ENCODE measurements around the gene NF1. TPM values are rescaled to one million over a fixed set of nuclear protein-coding genes. Genes with fewer than 3 reads are reported as not detected.
"Not testable (repeated sequence)": the region's sequence is repeated elsewhere in the genome, so short reads cannot be mapped to it uniquely, and the experiment has no call there.

NF1 gene
- polyA plus RNA-seq, 4 donors: 32.1 to 45.4 (median 39.9) TPM

DNA sequence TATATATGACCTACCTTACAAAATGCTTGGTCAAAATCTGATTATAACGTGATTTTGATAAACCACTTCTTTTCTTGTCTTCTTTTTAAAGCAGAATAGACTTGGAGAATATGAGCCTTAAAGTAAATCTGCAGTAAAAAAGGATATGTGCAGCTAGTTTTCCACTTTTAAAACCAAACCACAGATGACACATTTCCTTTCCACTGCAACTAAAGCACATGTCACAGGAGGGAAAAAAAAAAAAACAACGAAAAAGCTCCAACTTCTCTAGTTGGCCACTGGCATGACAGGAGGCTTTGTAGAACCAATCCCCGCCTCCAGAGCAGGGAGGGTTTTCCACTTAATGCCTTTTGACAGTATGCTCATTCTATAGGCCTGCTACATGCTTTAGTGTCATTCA is 226.7 kb downstream of the NF1 start, which contains the start of gene EVI2A:
Gene EVI2A (minus strand): TSS at position 142 of the 400 bp plus-strand sequence. CDS start 2,609 bp downstream, outside the sequence.
- no peak for DNase-seq (ENCODE audit: low read depth in 4 of 4, low spot score in 2 of 4)

DNA sequence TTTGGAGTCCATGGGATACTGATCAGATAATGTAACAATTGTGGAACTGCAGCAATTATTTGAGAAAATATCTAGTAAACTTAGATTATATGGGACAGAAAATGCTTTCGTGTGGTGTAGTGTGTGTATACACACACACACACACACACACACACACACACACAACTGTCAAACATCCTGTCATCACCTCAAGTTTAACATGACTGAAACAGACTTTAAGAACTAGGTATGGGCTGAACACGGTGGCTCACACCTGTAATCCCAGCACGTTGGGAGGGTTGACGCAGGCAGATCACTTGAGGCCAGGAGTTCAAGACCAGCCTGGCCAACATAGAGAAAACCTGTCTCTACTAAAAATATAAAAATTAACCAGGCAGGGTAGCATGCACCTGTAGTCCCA is 227.2 kb downstream of the NF1 start:
- DNase-seq (ENCODE audit: low read depth in 4 of 4, low spot score in 2 of 4): no peak

DNA sequence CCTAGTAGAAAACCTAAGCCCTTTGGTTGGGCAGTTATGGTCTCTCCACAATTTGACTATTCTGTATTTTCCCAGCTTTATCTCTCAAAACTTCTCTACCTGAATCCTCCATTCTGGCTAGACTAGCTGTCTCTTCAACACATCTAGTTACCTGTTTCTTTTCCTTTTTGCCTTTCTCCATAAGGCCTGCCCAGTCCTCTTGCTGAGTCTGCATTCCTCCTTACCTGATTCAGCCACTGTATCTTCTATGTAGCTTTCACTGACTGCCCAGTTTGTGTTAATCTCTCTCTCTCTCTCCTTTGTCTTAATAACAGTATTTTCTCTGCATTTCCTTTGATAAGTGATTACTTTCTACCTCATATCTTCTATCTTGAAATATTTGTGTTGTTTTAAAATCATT is 228.8 kb downstream of the NF1 start:
- no peak for DNase-seq (ENCODE audit: low read depth in 4 of 4, low spot score in 2 of 4)

DNA sequence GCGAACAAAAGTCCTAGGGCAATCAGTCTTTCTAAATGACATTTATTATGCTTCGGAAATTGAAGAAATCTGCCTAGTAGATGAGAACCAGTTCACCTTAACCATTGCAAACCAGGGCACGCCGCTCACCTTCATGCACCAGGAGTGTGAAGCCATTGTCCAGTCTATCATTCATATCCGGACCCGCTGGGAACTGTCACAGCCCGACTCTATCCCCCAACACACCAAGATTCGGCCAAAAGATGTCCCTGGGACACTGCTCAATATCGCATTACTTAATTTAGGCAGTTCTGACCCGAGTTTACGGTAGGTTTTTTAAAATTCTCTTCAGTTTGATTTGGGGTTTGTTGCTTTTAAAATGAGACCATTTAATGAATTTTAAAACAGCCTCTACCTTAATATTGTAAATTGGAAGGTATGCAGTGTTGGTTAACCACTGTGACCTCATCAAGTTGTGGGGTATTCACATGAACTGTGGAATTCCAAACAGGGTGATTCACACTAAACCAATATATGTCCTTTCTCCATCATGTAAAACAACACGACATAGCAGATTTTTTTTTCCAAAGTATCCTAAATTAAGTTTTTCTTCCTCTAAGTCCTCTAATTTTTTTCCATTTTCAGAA is 232.9 kb downstream of the NF1 start:
- no peak for DNase-seq (ENCODE audit: low read depth in 4 of 4, low spot score in 2 of 4)

DNA sequence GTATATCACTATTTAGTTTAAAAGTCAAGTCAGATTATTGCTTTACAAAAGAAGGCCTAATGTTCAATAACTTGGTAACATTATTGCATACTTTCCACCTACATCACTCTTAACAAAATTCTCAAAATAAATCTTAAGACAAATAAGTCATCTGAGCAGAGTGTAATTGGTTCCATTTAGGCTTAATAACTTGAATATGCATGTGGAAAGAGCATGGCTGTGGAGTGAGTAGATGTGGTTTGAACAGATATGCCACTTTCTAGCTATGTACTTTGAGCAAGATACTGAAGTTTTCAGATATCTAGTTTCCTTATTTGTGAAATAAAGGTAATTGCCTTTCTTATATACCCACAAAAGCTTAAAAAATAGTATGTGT is 233.4 kb downstream of the NF1 start:
- no peak for DNase-seq (ENCODE audit: low read depth in 4 of 4, low spot score in 2 of 4)

DNA sequence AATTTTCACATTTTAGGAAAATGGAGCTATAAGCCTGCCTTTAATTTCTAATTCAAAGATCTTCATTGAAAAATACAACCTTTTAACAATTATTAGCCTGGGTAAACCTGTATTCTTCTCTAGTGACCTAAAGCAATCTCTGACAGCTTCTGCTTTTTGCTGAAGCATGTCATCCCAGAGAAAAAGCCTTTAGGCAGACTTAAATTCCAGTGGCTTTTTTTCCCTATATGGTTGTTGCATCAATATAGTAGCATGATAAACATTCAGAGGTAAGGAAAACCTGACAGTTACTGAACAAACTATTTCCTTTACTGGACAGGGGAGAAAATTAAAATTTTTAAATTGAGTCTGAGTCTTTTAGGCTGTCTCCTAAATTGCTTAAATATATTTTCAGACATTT is 234.4 kb downstream of the NF1 start:
- no peak for DNase-seq (ENCODE audit: low read depth in 4 of 4, low spot score in 2 of 4)

DNA sequence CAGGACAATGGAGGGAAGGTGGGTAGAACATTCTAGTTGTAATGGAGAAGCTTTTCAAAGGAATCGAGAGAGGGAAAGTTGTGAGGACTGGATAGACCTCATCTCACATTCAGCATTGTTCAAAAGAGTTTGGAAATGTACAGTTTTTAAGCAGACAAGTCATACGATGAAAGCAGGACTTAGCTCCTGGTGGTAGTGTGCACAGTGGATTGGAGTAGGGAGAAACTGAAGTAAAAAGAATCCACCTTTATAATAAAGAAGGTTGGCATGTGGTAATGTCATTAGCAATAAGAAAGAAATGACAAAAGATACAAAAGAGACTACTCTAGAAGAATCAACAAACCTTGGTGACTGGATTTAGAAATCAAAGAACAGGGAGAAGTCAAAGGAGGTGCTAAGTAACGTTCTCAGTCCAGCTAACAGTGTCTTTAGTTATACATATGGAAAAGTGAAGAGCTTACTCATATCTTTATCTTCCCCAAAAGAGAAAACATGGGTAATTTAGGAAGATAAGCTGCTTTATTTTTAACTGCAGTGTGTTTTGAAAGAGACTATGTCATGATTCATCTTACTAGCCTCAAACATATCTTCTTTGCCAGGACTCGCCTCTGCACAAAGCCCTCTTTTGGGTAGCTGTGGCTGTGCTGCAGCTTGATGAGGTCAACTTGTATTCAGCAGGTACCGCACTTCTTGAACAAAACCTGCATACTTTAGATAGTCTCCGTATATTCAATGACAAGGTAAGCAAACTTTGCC is 245.3 kb downstream of the NF1 start:
- no peak for DNase-seq (ENCODE audit: low read depth in 4 of 4, low spot score in 2 of 4)

DNA sequence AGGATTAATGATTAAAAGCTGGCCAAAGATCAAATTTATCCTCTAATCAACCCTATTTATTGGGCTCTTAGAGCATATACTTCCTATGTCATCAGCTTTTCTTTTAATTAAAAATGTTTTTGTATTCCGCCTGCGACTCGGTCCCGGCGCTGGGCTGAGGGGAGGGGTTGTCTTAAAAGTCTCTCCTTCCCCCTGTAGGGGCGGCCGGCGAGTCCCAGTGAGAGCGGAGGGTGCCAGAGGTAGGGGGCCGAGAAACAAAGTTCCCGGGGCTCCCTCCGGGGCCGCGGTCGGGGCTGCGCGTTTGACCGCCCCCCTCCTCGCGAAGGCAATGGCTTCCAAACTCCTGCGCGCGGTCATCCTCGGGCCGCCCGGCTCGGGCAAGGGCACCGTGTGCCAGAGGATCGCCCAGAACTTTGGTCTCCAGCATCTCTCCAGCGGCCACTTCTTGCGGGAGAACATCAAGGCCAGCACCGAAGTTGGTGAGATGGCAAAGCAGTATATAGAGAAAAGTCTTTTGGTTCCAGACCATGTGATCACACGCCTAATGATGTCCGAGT is 250.5 kb downstream of the NF1 start:
- not testable (repeated sequence) for DNase-seq (ENCODE audit: low read depth in 4 of 4, low spot score in 2 of 4)

DNA sequence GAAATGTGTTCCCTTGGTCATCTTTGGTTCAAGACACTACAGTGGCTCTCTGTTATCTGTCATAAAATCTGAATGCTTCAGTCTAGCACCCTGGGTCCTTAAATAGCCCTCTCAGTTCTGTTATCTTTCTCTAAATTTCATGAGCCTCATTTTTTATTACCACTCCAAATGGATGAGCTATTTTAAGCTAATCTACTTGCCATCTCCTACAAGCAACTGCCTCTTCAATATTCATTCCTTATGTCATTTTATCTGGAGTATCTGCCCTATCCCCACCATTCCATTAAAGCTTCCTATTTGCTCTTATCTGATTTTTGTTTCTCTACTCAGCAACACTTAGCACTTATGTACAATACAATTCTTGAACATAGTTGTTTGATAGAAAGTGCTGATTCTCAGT is 254.7 kb downstream of the NF1 start:
- no peak for DNase-seq (ENCODE audit: low read depth in 4 of 4, low spot score in 2 of 4)

DNA sequence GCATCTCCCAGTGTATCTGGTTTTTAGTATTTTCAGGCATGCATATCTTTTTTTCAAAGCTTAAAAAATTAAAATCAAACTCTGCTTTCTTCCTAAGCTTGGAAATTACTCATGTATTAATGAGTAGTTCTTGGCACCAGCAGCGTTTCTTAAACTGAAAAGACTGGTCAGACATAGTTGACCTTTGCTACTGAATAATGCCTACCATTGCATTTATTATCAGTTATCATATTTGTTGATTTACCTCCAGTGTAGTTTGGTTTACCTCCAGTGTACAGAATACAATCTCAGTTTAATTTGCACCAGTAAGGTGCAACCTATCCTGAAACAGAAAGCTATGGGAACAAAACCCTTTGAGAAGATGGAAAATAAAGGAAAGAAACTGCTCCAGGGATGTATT is 261.2 kb downstream of the NF1 start:
- no peak for DNase-seq (ENCODE audit: low read depth in 4 of 4, low spot score in 2 of 4)

DNA sequence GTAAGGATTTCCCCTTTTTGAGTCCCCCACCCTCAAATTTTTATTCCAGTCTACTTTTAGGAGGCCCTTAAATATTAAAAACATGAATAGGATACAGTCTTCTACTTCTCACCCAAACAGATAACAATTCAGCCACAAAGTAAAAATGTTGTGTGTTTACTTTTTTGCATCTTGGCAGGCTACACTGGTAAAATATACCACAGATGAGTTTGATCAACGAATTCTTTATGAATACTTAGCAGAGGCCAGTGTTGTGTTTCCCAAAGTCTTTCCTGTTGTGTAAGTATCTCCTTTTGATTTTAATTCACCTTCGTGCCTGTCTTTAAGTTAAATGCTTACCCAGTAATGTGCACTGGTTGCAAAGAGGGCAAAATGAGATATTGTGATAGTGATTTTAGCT is 262.3 kb downstream of the NF1 start:
- DNase-seq (ENCODE audit: low read depth in 4 of 4, low spot score in 2 of 4): no peak

DNA sequence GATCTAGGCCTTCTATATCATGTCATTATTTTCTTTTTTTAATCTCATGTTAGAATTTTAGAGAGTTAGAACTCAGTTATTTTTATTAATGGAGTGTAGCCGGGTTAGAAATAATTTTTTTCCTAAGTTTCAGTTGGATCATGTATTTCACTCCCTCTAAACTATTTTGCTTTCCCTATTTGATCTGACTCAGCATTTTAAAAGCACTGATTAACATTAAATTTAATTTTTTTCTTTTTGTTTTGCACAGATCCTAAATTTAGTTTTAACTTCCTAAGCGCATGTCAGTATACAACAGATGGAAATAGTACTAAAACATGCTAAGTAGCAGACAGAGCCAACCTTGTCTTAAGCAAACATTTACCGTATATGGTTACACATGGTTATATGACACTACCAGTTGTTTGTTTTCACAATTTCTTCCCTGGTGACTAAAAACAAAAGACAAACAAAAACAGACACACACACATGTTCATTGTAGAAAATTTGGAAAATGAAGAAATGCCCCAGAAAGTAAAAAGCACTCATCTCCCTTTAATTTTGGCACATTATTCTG is 263.1 kb downstream of the NF1 start:
- no peak for DNase-seq (ENCODE audit: low read depth in 4 of 4, low spot score in 2 of 4)

DNA sequence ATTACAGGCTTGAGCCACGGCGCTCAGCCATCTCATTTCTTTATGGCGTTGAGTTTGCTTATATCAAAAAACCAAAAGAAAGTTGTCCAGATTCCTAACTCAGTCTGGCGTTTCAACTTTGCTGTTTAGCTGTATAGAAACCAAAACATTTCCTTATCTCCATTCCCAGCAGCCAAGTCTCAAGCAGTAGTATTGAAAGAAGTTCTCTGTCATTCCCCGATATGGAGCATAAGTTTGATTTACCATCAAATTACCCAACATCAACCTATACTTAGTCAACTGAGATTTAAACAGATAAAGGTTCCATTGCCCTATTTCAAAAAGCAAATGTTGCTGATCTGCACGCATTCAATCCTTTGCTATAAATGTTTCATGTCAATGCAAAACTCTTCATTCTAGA is 269.2 kb downstream of the NF1 start:
- DNase-seq (ENCODE audit: low read depth in 4 of 4, low spot score in 2 of 4): no peak

DNA sequence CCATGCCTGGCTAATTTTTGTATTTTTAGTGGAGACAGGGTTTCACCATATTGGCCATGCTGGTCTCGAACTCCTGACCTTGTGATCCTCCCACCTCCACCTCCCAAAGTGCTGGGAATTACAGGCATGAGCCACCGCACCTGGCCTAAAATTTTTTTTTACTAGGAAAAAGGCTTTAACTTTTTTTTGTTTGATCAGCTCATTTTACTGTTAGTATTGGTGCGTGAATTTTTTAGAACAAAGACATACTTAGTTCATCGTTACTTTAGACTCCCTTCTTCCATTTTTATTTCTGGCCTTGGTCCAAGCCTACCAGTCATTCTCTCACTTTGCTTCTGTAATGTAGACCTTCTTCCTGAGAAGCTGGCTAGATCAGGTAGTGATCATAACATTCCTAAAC is 271.3 kb downstream of the NF1 start:
- DNase-seq (ENCODE audit: low read depth in 4 of 4, low spot score in 2 of 4): no peak

DNA sequence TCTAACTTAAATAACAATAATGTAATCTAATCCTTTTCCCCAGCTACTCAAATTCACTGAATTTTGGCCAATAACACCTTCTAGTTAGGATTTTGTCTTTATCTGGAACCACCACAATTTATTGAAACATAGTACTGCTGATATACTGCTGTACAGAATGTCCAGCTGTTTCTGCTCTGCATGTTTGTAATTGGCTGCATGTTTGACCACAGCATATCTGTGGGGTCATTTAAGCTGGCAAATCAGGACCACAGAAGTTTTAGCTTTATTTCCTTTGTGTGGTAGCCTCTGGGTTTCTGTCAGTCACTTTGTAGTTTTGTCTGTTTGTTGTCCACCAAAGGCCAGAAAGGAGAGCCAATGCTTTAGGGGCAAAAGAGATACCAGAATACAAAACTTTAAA is 274.5 kb downstream of the NF1 start:
- DNase-seq (ENCODE audit: low read depth in 4 of 4, low spot score in 2 of 4): no peak

DNA sequence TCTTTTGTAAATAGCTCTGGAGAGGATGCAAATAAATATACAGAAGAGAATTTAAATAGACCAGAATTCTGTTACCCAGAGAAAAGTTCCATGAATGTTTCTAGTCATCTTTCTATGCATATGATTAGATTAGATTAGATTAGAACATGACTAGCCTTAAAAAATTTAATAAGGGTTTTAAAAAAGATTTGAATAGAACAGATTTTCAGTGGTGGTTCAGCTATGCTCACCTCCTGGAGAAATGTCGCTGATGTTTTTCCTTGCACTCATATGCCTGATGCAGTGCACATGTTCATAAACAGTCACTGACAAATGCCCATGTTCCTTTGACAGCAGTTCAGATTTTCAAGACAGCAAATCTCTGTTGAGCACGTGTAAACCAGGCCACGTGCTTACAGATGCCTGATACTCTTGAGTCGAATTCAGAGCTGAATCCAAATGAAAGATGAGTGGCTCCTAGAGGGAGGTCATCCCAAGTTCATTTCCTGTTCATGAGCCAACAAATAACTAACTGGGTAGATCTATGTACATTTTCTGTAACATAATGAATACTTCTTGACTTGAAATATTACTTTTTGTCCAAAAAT is 276.8 kb downstream of the NF1 start:
- DNase-seq (ENCODE audit: low read depth in 4 of 4, low spot score in 2 of 4): no peak

DNA sequence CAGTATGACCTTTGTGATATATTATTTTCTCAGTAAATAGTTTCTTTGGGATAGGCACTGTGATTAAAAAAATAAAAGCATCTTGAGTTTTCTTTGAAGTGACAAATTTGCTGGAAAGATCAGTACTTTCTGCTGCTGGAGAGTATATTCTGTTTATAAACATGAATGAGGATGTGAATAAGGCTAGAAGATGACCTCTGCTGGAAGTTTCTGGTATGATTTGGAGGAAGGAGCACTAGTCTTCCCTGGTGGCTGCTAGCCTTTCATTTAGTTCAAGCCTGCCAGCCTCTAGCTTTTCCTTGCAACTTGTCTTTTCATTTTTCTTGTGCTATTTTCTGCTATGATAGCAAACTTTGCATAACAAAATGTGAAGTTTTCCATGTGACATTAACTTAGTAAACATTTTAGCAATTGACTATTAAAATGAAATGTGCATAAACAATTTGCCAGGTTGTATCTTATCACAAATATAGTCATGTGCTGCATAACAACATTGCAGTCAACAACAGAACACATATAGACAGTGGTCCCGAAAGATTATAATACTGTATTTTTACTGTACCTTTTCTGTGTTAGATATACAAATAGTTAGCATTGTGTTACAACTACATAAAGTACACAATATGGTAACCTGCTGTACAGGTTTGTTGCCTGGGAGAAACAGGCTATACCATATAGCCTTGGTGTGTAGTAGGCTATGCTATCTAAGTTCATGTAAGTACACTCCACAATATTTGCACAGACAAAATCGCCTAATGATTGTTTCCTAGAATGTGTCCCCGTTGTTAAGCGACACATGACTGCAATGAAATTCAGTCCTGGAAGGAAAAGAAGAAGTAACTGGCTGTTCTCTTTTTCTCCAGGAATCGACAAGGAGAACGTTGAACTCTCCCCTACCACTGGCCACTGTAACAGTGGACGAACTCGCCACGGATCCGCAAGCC is 278.6 kb downstream of the NF1 start:
- no peak for DNase-seq (ENCODE audit: low read depth in 4 of 4, low spot score in 2 of 4)

DNA sequence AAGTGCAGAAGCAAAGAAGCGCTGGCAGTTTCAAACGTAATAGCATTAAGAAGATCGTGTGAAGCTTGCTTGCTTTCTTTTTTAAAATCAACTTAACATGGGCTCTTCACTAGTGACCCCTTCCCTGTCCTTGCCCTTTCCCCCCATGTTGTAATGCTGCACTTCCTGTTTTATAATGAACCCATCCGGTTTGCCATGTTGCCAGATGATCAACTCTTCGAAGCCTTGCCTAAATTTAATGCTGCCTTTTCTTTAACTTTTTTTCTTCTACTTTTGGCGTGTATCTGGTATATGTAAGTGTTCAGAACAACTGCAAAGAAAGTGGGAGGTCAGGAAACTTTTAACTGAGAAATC is 279.3 kb downstream of the NF1 start:
- DNase-seq (ENCODE audit: low read depth in 4 of 4, low spot score in 2 of 4): no peak

DNA sequence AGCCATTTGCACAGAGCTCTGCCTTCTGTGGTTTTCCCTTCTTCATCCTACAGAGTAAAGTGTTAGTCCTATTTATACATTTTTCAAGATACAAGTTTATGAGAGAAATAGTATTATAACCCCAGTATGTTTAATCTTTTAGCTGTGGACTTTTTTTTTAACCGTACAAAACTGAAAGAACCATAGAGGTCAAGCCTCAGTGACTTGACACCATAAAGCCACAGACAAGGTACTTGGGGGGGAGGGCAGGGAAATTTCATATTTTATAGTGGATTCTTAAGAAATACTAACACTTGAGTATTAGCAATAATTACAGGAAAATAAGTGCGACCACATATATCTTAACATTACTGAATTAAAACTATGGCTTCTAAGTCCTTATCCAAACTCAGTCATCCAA is 279.7 kb downstream of the NF1 start:
- no peak for DNase-seq (ENCODE audit: low read depth in 4 of 4, low spot score in 2 of 4)

DNA sequence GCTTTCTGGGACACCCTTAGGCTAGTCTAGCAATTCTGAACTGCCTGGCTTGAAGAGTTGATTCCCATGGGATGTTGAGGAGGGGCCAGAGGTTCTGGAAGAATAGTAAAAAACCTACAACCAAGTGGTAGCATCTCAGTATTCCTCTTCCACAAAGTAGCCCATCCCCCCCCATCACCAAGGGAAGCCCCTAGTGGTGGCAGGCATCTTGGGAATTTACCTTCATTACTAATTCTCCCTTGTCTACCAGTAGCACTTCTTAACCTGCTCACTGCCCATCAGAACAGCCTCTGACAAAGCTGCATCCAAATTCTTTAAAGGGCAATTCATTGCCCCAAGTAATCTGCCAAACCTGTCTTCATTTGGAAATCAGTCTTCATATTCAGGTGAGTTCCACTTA is 283.9 kb downstream of the NF1 start:
- no peak for DNase-seq (ENCODE audit: low read depth in 4 of 4, low spot score in 2 of 4)

Measured in left renal cortex interstitium (tissue), 4 donors.